ENCODE measurements around the gene RASA3. TPM values are rescaled to one million over a fixed set of nuclear protein-coding genes. Genes with fewer than 3 reads are reported as not detected.
A peak's percentile ranks its signal among the peaks of the same experiment; 100 is the strongest.

RASA3 gene
- total RNA-seq, 2 donors from 2014 or later: 4.4 to 7.2 TPM

GRCh38 chr13:113973218-113974164, 158.9 kb downstream of the RASA3 start, which contains the start of gene C13orf46:
TSS of gene C13orf46 (minus strand) at chr13:113974076. CDS start at chr13:113973997, 79 bp downstream.
- no peaks in the 10 kb centered on the region for H3K36me3 ChIP-seq
- peaks cover 7% of the 10 kb centered on the region for H3K4me1 ChIP-seq
- H3K27ac ChIP-seq: no peak within 1 kb of the TSS
- H3K9ac ChIP-seq (ENCODE audit: low read depth in 2 of 2, low read length in 2 of 2): no peak within 1 kb of the TSS
- intact Hi-C loops (cut with DNase I): no loop called here
- no peaks in the 10 kb centered on the region for H3K27me3 ChIP-seq
- DNase-seq: no peak
- TF ChIP-seq CTCF (IDR thresholded peaks at IDR 0.05): no peak
- H3K9me3 ChIP-seq: no peaks in the 10 kb centered on the region
- no peak within 1 kb of the TSS for H3K4me3 ChIP-seq

- H3K9ac ChIP-seq (ENCODE audit: low read depth in 2 of 2, low read length in 2 of 2): no peak overlapping the region
- H3K27ac ChIP-seq: no peak overlapping the region
- H3K4me3 ChIP-seq: no peak overlapping the region
- no peak for DNase-seq
- H3K4me1 ChIP-seq: peaks cover 7% of the 10 kb centered on the region
- no peaks in the 10 kb centered on the region for H3K9me3 ChIP-seq
- TF ChIP-seq CTCF (IDR thresholded peaks at IDR 0.05): no peak
- no peaks in the 10 kb centered on the region for H3K36me3 ChIP-seq
- no peaks in the 10 kb centered on the region for H3K27me3 ChIP-seq
- intact Hi-C loops (cut with DNase I): no loop called here
Observed at GRCh38 chr13:113972451-113973217, 159.8 kb downstream of the RASA3 start.

- no peak for TF ChIP-seq CTCF (IDR thresholded peaks at IDR 0.05)
- DNase-seq: no peak
- Histone ChIP-seq H3K27me3 (no peaks in the 10 kb centered on the region), H3K4me3 (no peak overlapping the region), H3K4me1 (peaks cover 7% of the 10 kb centered on the region), H3K36me3 (no peaks in the 10 kb centered on the region), H3K9me3 (no peaks in the 10 kb centered on the region), H3K9ac (ENCODE audit: low read depth in 2 of 2, low read length in 2 of 2) (no peak overlapping the region), H3K27ac (no peak overlapping the region)
- intact Hi-C loops (cut with DNase I): no loop called here
Observed at GRCh38 chr13:113971471-113972231, 160.8 kb downstream of the RASA3 start.

- H3K4me1 ChIP-seq: peaks cover 7% of the 10 kb centered on the region
- H3K9me3 ChIP-seq: no peaks in the 10 kb centered on the region
- H3K27ac ChIP-seq: peak overlapping the region; percentile 63
- no peaks in the 10 kb centered on the region for H3K27me3 ChIP-seq
- H3K4me3 ChIP-seq: no peak overlapping the region
- H3K9ac ChIP-seq (ENCODE audit: low read depth in 2 of 2, low read length in 2 of 2): peak overlapping the region in 1 of 2 donors; percentile 46
- H3K36me3 ChIP-seq: no peaks in the 10 kb centered on the region
- intact Hi-C loops (cut with DNase I): no loop called here
- no peak for TF ChIP-seq CTCF (IDR thresholded peaks at IDR 0.05)
- DNase-seq: peak; percentile 46
Observed at GRCh38 chr13:113970810-113971470, 161.5 kb downstream of the RASA3 start.

All from colonic mucosa (tissue), 4 donors.